Measurements from ENCODE around the gene ALPL.

Gene ALPL

DNA sequence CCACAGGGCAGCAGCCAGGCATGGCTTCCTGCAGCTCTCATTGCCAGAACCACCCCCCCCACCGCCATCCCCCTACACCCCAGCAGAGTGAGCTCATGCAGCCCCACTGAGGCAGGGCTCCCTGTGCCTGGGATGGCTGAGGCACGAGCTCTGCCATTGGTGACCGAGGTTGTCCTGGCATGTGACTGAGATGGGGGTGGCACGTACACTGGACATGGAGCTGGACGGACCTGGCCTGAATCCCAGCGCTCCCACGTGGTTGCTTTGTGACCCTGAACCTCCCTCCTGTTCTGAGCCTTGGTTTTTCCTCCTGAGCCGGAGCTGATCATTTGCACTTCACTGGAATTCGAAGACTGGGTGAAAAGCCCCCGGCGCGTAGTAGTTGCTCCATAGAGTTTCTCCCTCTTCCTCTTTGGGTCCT is 28.3 kb downstream of the ALPL start:
- TF ChIP-seq, protein P1, sequence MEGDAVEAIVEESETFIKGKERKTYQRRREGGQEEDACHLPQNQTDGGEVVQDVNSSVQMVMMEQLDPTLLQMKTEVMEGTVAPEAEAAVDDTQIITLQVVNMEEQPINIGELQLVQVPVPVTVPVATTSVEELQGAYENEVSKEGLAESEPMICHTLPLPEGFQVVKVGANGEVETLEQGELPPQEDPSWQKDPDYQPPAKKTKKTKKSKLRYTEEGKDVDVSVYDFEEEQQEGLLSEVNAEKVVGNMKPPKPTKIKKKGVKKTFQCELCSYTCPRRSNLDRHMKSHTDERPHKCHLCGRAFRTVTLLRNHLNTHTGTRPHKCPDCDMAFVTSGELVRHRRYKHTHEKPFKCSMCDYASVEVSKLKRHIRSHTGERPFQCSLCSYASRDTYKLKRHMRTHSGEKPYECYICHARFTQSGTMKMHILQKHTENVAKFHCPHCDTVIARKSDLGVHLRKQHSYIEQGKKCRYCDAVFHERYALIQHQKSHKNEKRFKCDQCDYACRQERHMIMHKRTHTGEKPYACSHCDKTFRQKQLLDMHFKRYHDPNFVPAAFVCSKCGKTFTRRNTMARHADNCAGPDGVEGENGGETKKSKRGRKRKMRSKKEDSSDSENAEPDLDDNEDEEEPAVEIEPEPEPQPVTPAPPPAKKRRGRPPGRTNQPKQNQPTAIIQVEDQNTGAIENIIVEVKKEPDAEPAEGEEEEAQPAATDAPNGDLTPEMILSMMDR (IDR thresholded peaks at IDR 0.05): no peak

DNA sequence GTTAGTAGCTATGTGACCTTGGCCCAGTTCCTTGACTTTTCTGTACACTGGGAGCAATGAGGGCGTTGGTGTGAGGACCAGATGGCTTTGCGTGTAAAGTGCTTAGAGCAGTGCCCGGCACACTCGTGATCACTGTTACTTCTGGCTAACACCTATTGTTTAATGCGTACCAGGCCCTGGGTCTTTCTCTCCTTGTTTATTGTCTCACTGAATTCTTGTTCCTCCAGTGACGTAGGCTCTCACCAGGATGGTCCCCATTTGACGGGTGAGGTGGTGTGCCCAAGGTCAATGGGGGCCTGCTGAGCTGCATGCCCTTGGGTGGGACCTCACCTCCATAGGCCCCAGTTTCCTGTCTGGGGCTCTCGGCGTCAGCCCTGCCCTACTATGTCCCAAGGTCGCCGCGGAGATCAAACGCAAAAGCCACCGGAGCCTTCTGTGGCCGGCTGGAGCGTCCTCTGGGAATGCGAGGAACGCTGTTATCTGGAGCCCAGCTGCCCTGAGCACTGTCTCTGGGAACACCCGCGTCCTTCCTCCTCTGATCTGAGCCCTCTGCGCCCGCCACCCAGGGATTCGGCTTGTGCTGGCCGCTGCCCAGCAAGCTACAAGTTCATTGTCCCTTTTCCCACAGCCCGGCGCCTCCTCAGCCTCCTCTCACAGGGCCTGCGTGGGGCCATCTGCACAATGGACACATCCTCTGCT is 28.9 kb downstream of the ALPL start:
- TF ChIP-seq, protein P1 (IDR thresholded peaks at IDR 0.05): no peak

DNA sequence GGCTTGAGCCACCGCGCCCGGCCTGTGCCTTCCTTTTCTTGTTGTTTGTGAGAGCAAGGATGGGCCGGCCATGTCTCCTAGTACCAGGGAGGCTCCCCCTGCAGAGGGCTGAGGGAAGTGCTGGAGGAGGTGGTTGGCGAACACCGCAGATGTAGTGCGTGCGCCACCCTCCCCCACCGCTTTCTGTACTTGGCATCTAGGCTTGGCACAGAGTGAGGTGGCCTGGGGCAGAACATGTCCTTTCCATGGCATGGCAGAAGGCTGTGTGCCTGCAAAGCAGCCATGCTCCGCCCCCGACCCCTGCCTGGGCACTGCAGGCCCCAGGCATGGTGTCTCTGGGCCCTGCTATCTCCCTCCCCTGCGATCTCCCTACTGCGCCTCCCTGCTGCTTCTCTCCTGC is 30.7 kb downstream of the ALPL start:
- TF ChIP-seq, protein P1 (IDR thresholded peaks at IDR 0.05): no peak

DNA sequence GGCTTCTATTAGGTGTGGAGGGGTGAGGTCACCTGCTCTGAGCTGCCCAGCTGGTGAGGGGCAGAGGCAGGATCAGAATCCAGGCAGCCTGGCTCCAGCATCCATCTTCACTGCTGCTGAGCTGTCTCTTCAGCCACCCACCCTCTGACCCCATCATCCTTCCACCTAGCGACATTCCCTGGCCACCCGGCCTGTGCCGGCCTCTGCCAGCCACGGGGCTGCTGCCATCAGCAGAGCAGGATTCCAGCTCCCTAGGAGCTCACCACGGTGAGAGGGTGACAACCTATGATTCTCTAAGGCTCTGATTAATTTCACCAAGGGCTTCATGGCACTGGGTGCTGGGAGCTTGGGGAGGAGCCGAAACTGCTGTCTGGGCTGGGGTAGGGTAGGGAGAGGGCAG is 32.1 kb downstream of the ALPL start:
- TF ChIP-seq, protein P1 (IDR thresholded peaks at IDR 0.05): no peak

DNA sequence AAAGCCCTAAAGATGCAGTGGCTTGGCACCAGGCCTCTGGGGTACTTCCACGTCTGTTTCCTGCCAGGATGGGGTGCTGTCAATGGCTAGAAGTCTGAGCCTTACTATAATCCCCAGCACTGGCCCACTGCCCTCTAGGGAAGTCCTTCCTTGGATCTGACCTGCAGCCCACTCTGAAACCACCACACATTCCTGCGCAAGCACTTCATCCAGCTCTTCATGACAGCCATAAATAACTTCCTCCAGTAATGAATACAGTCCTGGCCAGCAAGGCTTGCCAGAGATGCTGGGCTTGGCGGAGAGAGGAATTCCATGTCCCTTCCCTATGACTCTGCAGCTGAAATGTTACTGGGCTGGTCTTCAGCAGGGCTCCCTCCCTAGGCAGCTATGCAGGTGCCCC is 32.6 kb downstream of the ALPL start:
- TF ChIP-seq, protein P1 (IDR thresholded peaks at IDR 0.05): no peak

DNA sequence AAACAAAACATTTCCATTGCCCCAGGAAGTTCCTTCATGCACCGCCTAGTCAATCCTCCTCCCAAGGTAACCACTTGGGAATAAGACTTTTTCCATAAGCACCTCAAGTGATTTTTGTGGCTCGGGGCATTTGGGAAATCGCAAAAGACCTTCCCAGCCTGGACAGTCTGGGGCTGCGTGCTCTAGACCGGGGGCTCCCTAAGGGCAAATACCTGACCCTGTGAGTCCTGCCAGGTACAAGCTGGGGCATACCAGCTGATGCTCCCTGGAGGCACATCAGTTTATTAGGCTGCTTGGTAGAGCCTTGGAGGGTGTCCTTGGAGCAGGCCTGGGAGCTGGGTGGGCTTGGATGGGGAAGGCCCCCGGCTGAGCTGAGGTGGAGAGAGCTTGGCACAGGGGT is 34.4 kb downstream of the ALPL start:
- TF ChIP-seq, protein P1 (IDR thresholded peaks at IDR 0.05): no peak

DNA sequence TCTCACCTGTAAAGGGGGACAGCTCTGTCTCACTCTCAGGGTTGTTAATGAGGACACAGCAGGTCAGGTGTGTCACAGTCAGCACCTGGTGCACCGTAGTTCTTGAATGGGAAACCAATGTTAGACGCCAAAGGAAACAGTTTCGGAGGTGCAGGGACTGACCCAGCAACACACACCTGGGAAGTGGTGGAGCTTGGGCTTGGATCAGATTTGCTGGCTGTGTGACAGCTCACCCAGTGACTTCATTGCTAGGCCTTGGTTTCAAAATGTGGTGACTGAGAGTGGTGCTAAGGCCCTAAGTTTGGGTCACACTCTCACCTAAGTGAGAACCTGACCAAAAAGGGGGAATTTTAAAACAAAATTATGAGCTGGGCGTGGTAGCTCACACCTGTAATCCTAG is 34.9 kb downstream of the ALPL start:
- TF ChIP-seq, protein P1 (IDR thresholded peaks at IDR 0.05): no peak

All from LNCAP (cell line).